Liver (tissue), 9 donors: Measurements from ENCODE around the gene EEA1. TPM values are rescaled to one million over a fixed set of nuclear protein-coding genes. Genes with fewer than 3 reads are reported as not detected.

ENCODE experiments used
- DNase-seq: peaks from one replicate; pipeline ENCODE4 v3.0.0-alpha.2; 2017; ENCODE audit warnings: low spot score
- H3K27ac ChIP-seq, 2 donors: one replicate each; pipeline ENCODE4 v1.7.0; 2013; ENCODE audit warnings: inconsistent platforms in 2 of 2, low read length in 2 of 2, control low read depth in 1 of 2, low read depth in 1 of 2, mild to moderate bottlenecking in 1 of 2
- H3K27me3 ChIP-seq, 4 donors: one replicate each; pipeline versions ENCODE4 v1.6.1 to v1.7.0; 2013; ENCODE audit warnings: low read length in 3 of 4, inconsistent platforms in 1 of 4, mild to moderate bottlenecking in 1 of 4, moderate library complexity in 1 of 4; ENCODE audit not compliant: control insufficient read depth in 4 of 4, insufficient read depth in 4 of 4
- H3K36me3 ChIP-seq, 4 donors: one replicate each; pipeline versions ENCODE4 v1.6.1 to v1.7.0; 2013; ENCODE audit warnings: low read length in 3 of 4, mild to moderate bottlenecking in 3 of 4, low read depth in 1 of 4, moderate library complexity in 1 of 4; ENCODE audit not compliant: control insufficient read depth in 4 of 4, insufficient read depth in 3 of 4
- H3K4me1 ChIP-seq, 4 donors: one replicate each; pipeline versions ENCODE4 v1.6.1 to v1.7.0; 2013; ENCODE audit warnings: low read length in 3 of 4, mild to moderate bottlenecking in 3 of 4, moderate library complexity in 1 of 4; ENCODE audit not compliant: control insufficient read depth in 4 of 4, insufficient read depth in 4 of 4
- H3K4me3 ChIP-seq, 3 donors: one replicate each; pipeline versions ENCODE4 v1.6.1 to v1.7.0; 2013; ENCODE audit warnings: low read length in 3 of 3, control low read depth in 1 of 3, low read depth in 1 of 3, mild to moderate bottlenecking in 1 of 3
- H3K9ac ChIP-seq, 2 donors: one replicate each; pipeline ENCODE4 v1.7.0; 2013; ENCODE audit warnings: low read length in 2 of 2, mild to moderate bottlenecking in 2 of 2, moderate library complexity in 2 of 2, control low read depth in 1 of 2, low read depth in 1 of 2
- H3K9me3 ChIP-seq, 4 donors: one replicate each; pipeline versions ENCODE4 v1.6.1 to v1.7.0; 2013; ENCODE audit warnings: low read length in 3 of 4; ENCODE audit not compliant: control insufficient read depth in 4 of 4
- FOXA1 ChIP-seq: IDR thresholded peaks from 2 replicates; pipeline ENCODE4 v1.6.1; 2016; ENCODE audit warnings: antibody characterized with exemption
- FOXA2 ChIP-seq: IDR thresholded peaks from 2 replicates; pipeline ENCODE4 v1.6.1; 2016; ENCODE audit warnings: antibody characterized with exemption
- GABPA ChIP-seq, 2 donors: IDR thresholded peaks in 1 of 2; conservative IDR thresholded peaks in 1 of 2; 2 replicates each; pipeline ENCODE4 v1.6.1; 2016; ENCODE audit warnings: antibody characterized with exemption in 2 of 2, mild to moderate bottlenecking in 1 of 2, moderate library complexity in 1 of 2
- HNF4G ChIP-seq: IDR thresholded peaks from 2 replicates; pipeline ENCODE4 v1.6.1; 2016; ENCODE audit warnings: antibody characterized with exemption
- NR2F2 ChIP-seq: IDR thresholded peaks from 2 replicates; pipeline ENCODE4 v1.6.1; 2016; ENCODE audit warnings: antibody characterized with exemption
- RXRA ChIP-seq, 2 donors: IDR thresholded peaks; 2 replicates each; pipeline ENCODE4 v1.6.1; 2017 to 2018; ENCODE audit warnings: antibody characterized with exemption in 2 of 2, mild to moderate bottlenecking in 1 of 2
- YY1 ChIP-seq: IDR thresholded peaks from 2 replicates; pipeline ENCODE4 v1.6.1; 2016; ENCODE audit warnings: antibody characterized with exemption, mild to moderate bottlenecking
- WGBS: extraction: QIAGEN DNeasy Blood & Tissue Kit; methylation state at CpG from one replicate; pipeline ENCODE4 v1.1.7; 2013; 5-methylcytosine and 5-hydroxymethylcytosine counted together
- polyA plus RNA-seq, 2 donors: library from polyadenylated mRNA; stranded (reverse) in 1 of 2; unstranded in 1 of 2; fragments of 200-250 nt in 1 of 2; fragments of >200 nt in 1 of 2; fragmentation: Nextera tagmentation in 1 of 2; extraction: Ambion mirVana in 1 of 2; gene quantifications; one replicate each; pipeline versions ENCODE4 v1.2.1 to v1.2.3, GENCODE V29; 2013 to 2015
- total RNA-seq, 2 donors: library from RNA; depleted of rRNA; stranded (reverse); fragments of >200 nt; gene quantifications; one replicate each; pipeline ENCODE4 v1.2.3, GENCODE V29; 2014
- TF ChIP-seq, protein P1 (sequence below): fragments of 150-350 bp; IDR thresholded peaks from 2 replicates; pipeline ENCODE4 v1.5.1; 2017; ENCODE audit warnings: improper control_type of control experiment, low read depth, low read length; ENCODE audit not compliant: missing input control
- TF ChIP-seq, protein P2 (sequence below): IDR thresholded peaks from 2 replicates; pipeline ENCODE4 v1.6.1; 2016; ENCODE audit warnings: antibody characterized with exemption, mild to moderate bottlenecking
- TF ChIP-seq, protein P3 (sequence below): IDR thresholded peaks from 2 replicates; pipeline ENCODE4 v1.6.1; 2016; ENCODE audit warnings: antibody characterized with exemption
- TF ChIP-seq, protein P4 (sequence below): IDR thresholded peaks from 2 replicates; pipeline ENCODE4 v1.6.1; 2016; ENCODE audit warnings: antibody characterized with exemption
- donor health status: healthy.
- donor health status: healthy.
- donor health status: healthy.
- donor health status: healthy.
- donor health status: healthy.

EEA1 gene
- total and polyA plus RNA-seq, 4 donors, result 2.5 to 15.8 (median 9.1) TPM

DNA sequence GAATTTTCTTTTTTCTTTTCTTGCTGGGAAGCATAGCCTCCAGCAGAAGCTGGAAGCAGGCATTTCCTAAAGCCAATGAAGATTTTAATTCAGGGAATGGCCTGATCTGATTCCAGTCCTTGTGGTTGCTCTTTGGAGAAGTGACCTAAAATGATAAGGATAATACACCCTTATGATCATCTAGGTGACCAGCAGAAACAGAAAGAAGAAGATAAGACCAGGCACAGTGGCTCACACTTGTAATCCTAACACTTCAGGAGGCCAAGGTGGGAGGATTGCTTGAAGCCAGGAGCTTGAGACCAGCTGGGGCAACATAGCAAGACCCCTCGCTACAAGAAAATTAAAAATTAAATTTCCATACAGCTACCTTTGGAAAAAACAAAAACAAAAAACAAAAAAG lies 51.2 kb downstream of the EEA1 start:
- DNase-seq, result no peak
- no peak overlapping the region for H3K9ac ChIP-seq
- H3K27me3 ChIP-seq, result no peaks in the 10 kb centered on the region
- H3K4me1 ChIP-seq, result peaks cover 0 to 2% (median 0%) of the 10 kb centered on the region in 4 donors
- peaks cover 0 to 2% (median under 1%) of the 10 kb centered on the region in 4 donors for H3K36me3 ChIP-seq
- no peak overlapping the region for H3K4me3 ChIP-seq
- H3K9me3 ChIP-seq, result no peaks in the 10 kb centered on the region
- TF ChIP-seq, protein P1, sequence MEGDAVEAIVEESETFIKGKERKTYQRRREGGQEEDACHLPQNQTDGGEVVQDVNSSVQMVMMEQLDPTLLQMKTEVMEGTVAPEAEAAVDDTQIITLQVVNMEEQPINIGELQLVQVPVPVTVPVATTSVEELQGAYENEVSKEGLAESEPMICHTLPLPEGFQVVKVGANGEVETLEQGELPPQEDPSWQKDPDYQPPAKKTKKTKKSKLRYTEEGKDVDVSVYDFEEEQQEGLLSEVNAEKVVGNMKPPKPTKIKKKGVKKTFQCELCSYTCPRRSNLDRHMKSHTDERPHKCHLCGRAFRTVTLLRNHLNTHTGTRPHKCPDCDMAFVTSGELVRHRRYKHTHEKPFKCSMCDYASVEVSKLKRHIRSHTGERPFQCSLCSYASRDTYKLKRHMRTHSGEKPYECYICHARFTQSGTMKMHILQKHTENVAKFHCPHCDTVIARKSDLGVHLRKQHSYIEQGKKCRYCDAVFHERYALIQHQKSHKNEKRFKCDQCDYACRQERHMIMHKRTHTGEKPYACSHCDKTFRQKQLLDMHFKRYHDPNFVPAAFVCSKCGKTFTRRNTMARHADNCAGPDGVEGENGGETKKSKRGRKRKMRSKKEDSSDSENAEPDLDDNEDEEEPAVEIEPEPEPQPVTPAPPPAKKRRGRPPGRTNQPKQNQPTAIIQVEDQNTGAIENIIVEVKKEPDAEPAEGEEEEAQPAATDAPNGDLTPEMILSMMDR, result no peak
- TF ChIP-seq FOXA1 (no peak), FOXA2 (no peak), HNF4G (no peak), YY1 (no peak), NR2F2 (no peak), GABPA (IDR thresholded peaks at IDR 0.05 in 1 of 2, conservative IDR thresholded peaks at IDR 0.05 in 1 of 2) (no peak)
- no peak overlapping the region for H3K27ac ChIP-seq
- WGBS, result 97% methylated on average over 1 of the region's 1 CpG

DNA sequence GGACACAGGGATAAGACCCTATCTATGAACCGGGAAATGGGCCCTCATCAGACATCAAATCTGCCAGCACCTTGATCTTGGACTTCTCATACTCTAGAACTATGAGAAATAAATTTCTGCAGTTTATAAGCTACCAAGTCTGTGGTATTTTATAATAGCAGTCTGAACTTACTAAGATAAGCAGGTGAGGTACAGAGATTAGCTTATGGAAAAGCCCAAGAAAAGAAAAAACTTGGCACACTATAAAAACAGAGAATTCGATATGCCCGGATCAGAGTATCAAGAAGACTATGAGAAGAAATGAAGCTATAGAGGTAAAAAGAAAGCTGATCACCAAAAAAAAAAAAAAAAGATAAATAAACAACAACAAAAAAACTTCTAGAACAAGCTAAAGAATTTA lies 52.6 kb downstream of the EEA1 start:
- no peaks in the 10 kb centered on the region for H3K27me3 ChIP-seq
- H3K27ac ChIP-seq, result no peak overlapping the region
- peaks cover 0 to 2% (median 0%) of the 10 kb centered on the region in 4 donors for H3K4me1 ChIP-seq
- WGBS, result 98% methylated on average over 3 of the region's 3 CpGs
- no peak overlapping the region for H3K4me3 ChIP-seq
- H3K9ac ChIP-seq, result no peak overlapping the region
- no peaks in the 10 kb centered on the region for H3K9me3 ChIP-seq
- peaks cover 0 to 2% (median under 1%) of the 10 kb centered on the region in 4 donors for H3K36me3 ChIP-seq
- no peak for DNase-seq
- TF ChIP-seq YY1 (no peak), RXRA (IDR thresholded peaks at IDR 0.05) (no peak), HNF4G (no peak), FOXA2 (no peak)
- TF ChIP-seq, protein P2, sequence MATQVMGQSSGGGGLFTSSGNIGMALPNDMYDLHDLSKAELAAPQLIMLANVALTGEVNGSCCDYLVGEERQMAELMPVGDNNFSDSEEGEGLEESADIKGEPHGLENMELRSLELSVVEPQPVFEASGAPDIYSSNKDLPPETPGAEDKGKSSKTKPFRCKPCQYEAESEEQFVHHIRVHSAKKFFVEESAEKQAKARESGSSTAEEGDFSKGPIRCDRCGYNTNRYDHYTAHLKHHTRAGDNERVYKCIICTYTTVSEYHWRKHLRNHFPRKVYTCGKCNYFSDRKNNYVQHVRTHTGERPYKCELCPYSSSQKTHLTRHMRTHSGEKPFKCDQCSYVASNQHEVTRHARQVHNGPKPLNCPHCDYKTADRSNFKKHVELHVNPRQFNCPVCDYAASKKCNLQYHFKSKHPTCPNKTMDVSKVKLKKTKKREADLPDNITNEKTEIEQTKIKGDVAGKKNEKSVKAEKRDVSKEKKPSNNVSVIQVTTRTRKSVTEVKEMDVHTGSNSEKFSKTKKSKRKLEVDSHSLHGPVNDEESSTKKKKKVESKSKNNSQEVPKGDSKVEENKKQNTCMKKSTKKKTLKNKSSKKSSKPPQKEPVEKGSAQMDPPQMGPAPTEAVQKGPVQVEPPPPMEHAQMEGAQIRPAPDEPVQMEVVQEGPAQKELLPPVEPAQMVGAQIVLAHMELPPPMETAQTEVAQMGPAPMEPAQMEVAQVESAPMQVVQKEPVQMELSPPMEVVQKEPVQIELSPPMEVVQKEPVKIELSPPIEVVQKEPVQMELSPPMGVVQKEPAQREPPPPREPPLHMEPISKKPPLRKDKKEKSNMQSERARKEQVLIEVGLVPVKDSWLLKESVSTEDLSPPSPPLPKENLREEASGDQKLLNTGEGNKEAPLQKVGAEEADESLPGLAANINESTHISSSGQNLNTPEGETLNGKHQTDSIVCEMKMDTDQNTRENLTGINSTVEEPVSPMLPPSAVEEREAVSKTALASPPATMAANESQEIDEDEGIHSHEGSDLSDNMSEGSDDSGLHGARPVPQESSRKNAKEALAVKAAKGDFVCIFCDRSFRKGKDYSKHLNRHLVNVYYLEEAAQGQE, result no peak
- TF ChIP-seq, protein P3, sequence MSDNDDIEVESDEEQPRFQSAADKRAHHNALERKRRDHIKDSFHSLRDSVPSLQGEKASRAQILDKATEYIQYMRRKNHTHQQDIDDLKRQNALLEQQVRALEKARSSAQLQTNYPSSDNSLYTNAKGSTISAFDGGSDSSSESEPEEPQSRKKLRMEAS, result no peak
- TF ChIP-seq, protein P4, sequence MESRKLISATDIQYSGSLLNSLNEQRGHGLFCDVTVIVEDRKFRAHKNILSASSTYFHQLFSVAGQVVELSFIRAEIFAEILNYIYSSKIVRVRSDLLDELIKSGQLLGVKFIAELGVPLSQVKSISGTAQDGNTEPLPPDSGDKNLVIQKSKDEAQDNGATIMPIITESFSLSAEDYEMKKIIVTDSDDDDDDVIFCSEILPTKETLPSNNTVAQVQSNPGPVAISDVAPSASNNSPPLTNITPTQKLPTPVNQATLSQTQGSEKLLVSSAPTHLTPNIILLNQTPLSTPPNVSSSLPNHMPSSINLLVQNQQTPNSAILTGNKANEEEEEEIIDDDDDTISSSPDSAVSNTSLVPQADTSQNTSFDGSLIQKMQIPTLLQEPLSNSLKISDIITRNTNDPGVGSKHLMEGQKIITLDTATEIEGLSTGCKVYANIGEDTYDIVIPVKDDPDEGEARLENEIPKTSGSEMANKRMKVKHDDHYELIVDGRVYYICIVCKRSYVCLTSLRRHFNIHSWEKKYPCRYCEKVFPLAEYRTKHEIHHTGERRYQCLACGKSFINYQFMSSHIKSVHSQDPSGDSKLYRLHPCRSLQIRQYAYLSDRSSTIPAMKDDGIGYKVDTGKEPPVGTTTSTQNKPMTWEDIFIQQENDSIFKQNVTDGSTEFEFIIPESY, result no peak
- TF ChIP-seq, protein P1, result no peak
